ENCODE measurements around the gene IGFBP6. TPM values are rescaled to one million over a fixed set of nuclear protein-coding genes. Genes with fewer than 3 reads are reported as not detected.

Gene IGFBP6
- total RNA-seq, 1 experiment from 2014 or later, result 6.4 TPM

- no peak overlapping the region for H3K27ac Mint-ChIP-seq
- no peaks in the 10 kb centered on the region for H3K36me3 Mint-ChIP-seq
- H3K9me3 Mint-ChIP-seq, result no peaks in the 10 kb centered on the region
- no peak for TF ChIP-seq CREB1 (CRISPR knock-in tag; IDR thresholded peaks at IDR 0.05)
- no peak for TF ChIP-seq MXD4 (CRISPR knock-in tag; IDR thresholded peaks at IDR 0.05; ENCODE audit: borderline replicate concordance)
- TF ChIP-seq CDX4 (CRISPR knock-in tag; IDR thresholded peaks at IDR 0.05; ENCODE audit: borderline replicate concordance), result no peak
- no peak for TF ChIP-seq E2F1 (CRISPR knock-in tag; IDR thresholded peaks at IDR 0.05)
- no peak for TF ChIP-seq CTCF (IDR thresholded peaks at IDR 0.05)
- no peak for TF ChIP-seq ATF6 (CRISPR knock-in tag; IDR thresholded peaks at IDR 0.05)
- no peak for TF ChIP-seq E2F4 (CRISPR knock-in tag; IDR thresholded peaks at IDR 0.05; ENCODE audit: borderline replicate concordance, low read depth)
- TF ChIP-seq TP53 (CRISPR knock-in tag; IDR thresholded peaks at IDR 0.05), result no peak
- no peak for TF ChIP-seq STAT6 (CRISPR knock-in tag; conservative IDR thresholded peaks at IDR 0.05; ENCODE audit: low read depth)
- peaks cover 3% of the 10 kb centered on the region; the same call in 1 of the 2 replicates for H3K4me1 Mint-ChIP-seq
- H3K4me3 Mint-ChIP-seq, result no peak overlapping the region
- H3K27me3 Mint-ChIP-seq (ENCODE audit: low read depth), result peaks cover 23% of the 10 kb centered on the region
- CTCF ChIA-PET, result interaction anchor here (1.0 kb wide), 1 partner anchor 13 kb away, joined by 3 read pairs; no protein-coding TSS in a partner anchor
- POLR2A ChIA-PET, result no interaction called here
- no peak for DNase-seq (ENCODE audit: low spot score)
- ATAC-seq, result no peak
Measured at GRCh38 chr12:53147181-53147580, 49.7 kb downstream of the IGFBP6 start.

GRCh38 chr12:53147653-53148052 lies 50.2 kb downstream of the IGFBP6 start:
- H3K4me3 Mint-ChIP-seq, result no peak overlapping the region
- H3K9me3 Mint-ChIP-seq, result no peaks in the 10 kb centered on the region
- peaks cover 24% of the 10 kb centered on the region for H3K27me3 Mint-ChIP-seq (ENCODE audit: low read depth)
- ChIA-PET POLR2A (no interaction called here), CTCF (interaction anchor here (1.9 to 2.1 kb wide), 2 partner anchors 12 to 48 kb away, joined by 6 to 10 read pairs; no protein-coding TSS in a partner anchor)
- no peak overlapping the region for H3K27ac Mint-ChIP-seq
- no peak for TF ChIP-seq NFYB (CRISPR knock-in tag; conservative IDR thresholded peaks at IDR 0.05; ENCODE audit: low read depth)
- TF ChIP-seq ZNF512 (CRISPR knock-in tag; IDR thresholded peaks at IDR 0.05; ENCODE audit: borderline replicate concordance), result no peak
- TF ChIP-seq MYBL2 (CRISPR knock-in tag; IDR thresholded peaks at IDR 0.05), result no peak
- no peak for TF ChIP-seq ZNF416 (CRISPR knock-in tag; IDR thresholded peaks at IDR 0.05)
- DNase-seq (ENCODE audit: low spot score) (no peak), ATAC-seq (no peak)
- H3K36me3 Mint-ChIP-seq, result no peaks in the 10 kb centered on the region
- H3K4me1 Mint-ChIP-seq, result peaks cover 3% of the 10 kb centered on the region; the same call in 1 of the 2 replicates

All from WTC11 (cell line).